HepG2 (cell line): ENCODE results near the gene AFAP1. TPM values are rescaled to one million over a fixed set of nuclear protein-coding genes. Genes with fewer than 3 reads are reported as not detected.

ENCODE experiments used
- ATF3 ChIP-seq: sonication (generic); formaldehyde crosslinking; IDR thresholded peaks from 2 replicates; pipeline ENCODE4 v1.4.0; 2020; ENCODE audit warnings: missing genetic modification reagents
- ETV5 ChIP-seq: IDR thresholded peaks from 2 replicates; pipeline ENCODE4 v1.6.1; 2018; ENCODE audit warnings: missing biosample characterization, missing genetic modification reagents, inconsistent platforms, borderline replicate concordance
- EZH2 ChIP-seq: conservative IDR thresholded peaks from 2 replicates; pipeline ENCODE4 v1.6.1; 2012; ENCODE audit warnings: mild to moderate bottlenecking, low read depth, low read length, moderate library complexity
- GPN1 ChIP-seq: sonication (generic); formaldehyde crosslinking; IDR thresholded peaks from 2 replicates; pipeline ENCODE4 v1.5.1; 2020; ENCODE audit warnings: missing genetic modification reagents, borderline replicate concordance
- IRF2 ChIP-seq: IDR thresholded peaks from 2 replicates; pipeline ENCODE4 v1.6.1; 2018; ENCODE audit warnings: missing genetic modification reagents, missing compliant biosample characterization
- LCORL ChIP-seq, 2 experiments: fragments of 450-650 bp in 1 of 2; sonication (generic) in 1 of 2; formaldehyde crosslinking in 1 of 2; IDR thresholded peaks; 2 replicates each; pipeline versions ENCODE4 v1.5.0 to v1.6.1; 2017 to 2020; ENCODE audit warnings: antibody characterized with exemption in 1 of 2, missing genetic modification reagents in 1 of 2
- NFIB ChIP-seq: sonication (generic); formaldehyde crosslinking; IDR thresholded peaks from 2 replicates; pipeline ENCODE4 v1.9.0; 2021; ENCODE audit warnings: missing genetic modification reagents, mild to moderate bottlenecking, borderline replicate concordance
- NFKBIZ ChIP-seq: IDR thresholded peaks from 2 replicates; pipeline ENCODE4 v1.6.1; 2018; ENCODE audit warnings: missing genetic modification reagents, missing compliant biosample characterization
- NFRKB ChIP-seq: fragments of 450-650 bp; IDR thresholded peaks from 2 replicates; pipeline ENCODE4 v1.6.1; 2017
- PAX8 ChIP-seq: sonication (generic); formaldehyde crosslinking; IDR thresholded peaks from 2 replicates; pipeline ENCODE4 v1.8.0; 2022; ENCODE audit warnings: mild to moderate bottlenecking, missing genetic modification reagents, borderline replicate concordance
- RAD51 ChIP-seq: fragments of 450-650 bp; IDR thresholded peaks from 2 replicates; pipeline ENCODE4 v1.6.1; 2016; ENCODE audit warnings: borderline replicate concordance
- SMYD3 ChIP-seq: sonication (generic); formaldehyde crosslinking; IDR thresholded peaks from 2 replicates; pipeline ENCODE4 v1.8.1; 2023; ENCODE audit warnings: mild to moderate bottlenecking, missing genetic modification reagents
- THYN1 ChIP-seq: sonication (generic); formaldehyde crosslinking; IDR thresholded peaks from 2 replicates; pipeline ENCODE4 v1.8.1; 2023; ENCODE audit warnings: low read depth, mild to moderate bottlenecking, moderate library complexity, missing genetic modification reagents, borderline replicate concordance
- ZMYM2 ChIP-seq: sonication (generic); formaldehyde crosslinking; IDR thresholded peaks from 2 replicates; pipeline ENCODE4 v1.8.0; 2022; ENCODE audit warnings: mild to moderate bottlenecking, missing genetic modification reagents
- ZNF225 ChIP-seq: sonication (generic); formaldehyde crosslinking; IDR thresholded peaks from 2 replicates; pipeline ENCODE4 v1.4.0; 2020; ENCODE audit warnings: mild to moderate bottlenecking, missing genetic modification reagents
- ZNF343 ChIP-seq: sonication (generic); formaldehyde crosslinking; IDR thresholded peaks from 2 replicates; pipeline ENCODE4 v1.4.0; 2020; ENCODE audit warnings: mild to moderate bottlenecking, missing genetic modification reagents
- ZNF451 ChIP-seq: sonication (generic); formaldehyde crosslinking; IDR thresholded peaks from 2 replicates; pipeline ENCODE4 v1.5.0; 2020; ENCODE audit warnings: mild to moderate bottlenecking, missing genetic modification reagents
- ZNF605 ChIP-seq: sonication (generic); formaldehyde crosslinking; IDR thresholded peaks from 2 replicates; pipeline ENCODE4 v1.8.0; 2022; ENCODE audit warnings: mild to moderate bottlenecking, missing genetic modification reagents
- ZNF713 ChIP-seq: sonication (generic); formaldehyde crosslinking; IDR thresholded peaks from 2 replicates; pipeline ENCODE4 v1.4.0; 2020; ENCODE audit warnings: mild to moderate bottlenecking, missing genetic modification reagents
- ZNF777 ChIP-seq: sonication (generic); formaldehyde crosslinking; IDR thresholded peaks from 2 replicates; pipeline ENCODE4 v1.4.0; 2020; ENCODE audit warnings: missing genetic modification reagents
- polyA plus RNA-seq, 8 experiments: library from polyadenylated mRNA; depleted of rRNA in 3 of 8; stranded (reverse) in 7 of 8; unstranded in 1 of 8; fragments of >200 nt; fragmentation: Illumina TruSeq in 4 of 8; extraction: Trizol in 4 of 8; gene quantifications; 2 replicates each; pipeline versions ENCODE4 v1.2.1 to v1.2.3, GENCODE V29; 2011 to 2016; ENCODE audit warnings: low read depth in 4 of 8, missing spikeins in 1 of 8, mixed read lengths in 1 of 8; ENCODE audit not compliant: insufficient read depth in 1 of 8
- total RNA-seq, 5 experiments: library from RNA; depleted of rRNA; stranded (reverse); fragments of >200 nt; fragmentation: Illumina TruSeq; extraction: Trizol; gene quantifications; 2 replicates each; pipeline ENCODE4 v1.2.3, GENCODE V29; 2016; ENCODE audit warnings: low read depth in 1 of 5
- TF ChIP-seq, protein P1 (sequence below): sonication (generic); formaldehyde crosslinking; conservative IDR thresholded peaks from 2 replicates; pipeline ENCODE4 v1.4.0; 2020; ENCODE audit warnings: missing genetic modification reagents
- TF ChIP-seq, protein P2 (sequence below): sonication (generic); formaldehyde crosslinking; IDR thresholded peaks from 2 replicates; pipeline ENCODE4 v1.8.1; 2023; ENCODE audit warnings: missing genetic modification reagents, inconsistent platforms, borderline replicate concordance
- TF ChIP-seq, protein P3 (sequence below): sonication (generic); formaldehyde crosslinking; IDR thresholded peaks from 2 replicates; pipeline ENCODE4 v1.5.1; 2020; ENCODE audit warnings: missing genetic modification reagents, mild to moderate bottlenecking, borderline replicate concordance
- TF ChIP-seq, protein P4 (sequence below): sonication (generic); formaldehyde crosslinking; IDR thresholded peaks from 2 replicates; pipeline ENCODE4 v1.8.1; 2023; ENCODE audit warnings: mild to moderate bottlenecking, missing genetic modification reagents

AFAP1 gene
- total and polyA plus RNA-seq, 2 of the 13 experiments (the other 11 are each of a cell fraction or from before 2014, with no cell fraction given): 2.5 TPM

GRCh38 chr4:7805533-7806337 lies 133.9 kb downstream of the AFAP1 start (continued):
- TF ChIP-seq, protein P1, sequence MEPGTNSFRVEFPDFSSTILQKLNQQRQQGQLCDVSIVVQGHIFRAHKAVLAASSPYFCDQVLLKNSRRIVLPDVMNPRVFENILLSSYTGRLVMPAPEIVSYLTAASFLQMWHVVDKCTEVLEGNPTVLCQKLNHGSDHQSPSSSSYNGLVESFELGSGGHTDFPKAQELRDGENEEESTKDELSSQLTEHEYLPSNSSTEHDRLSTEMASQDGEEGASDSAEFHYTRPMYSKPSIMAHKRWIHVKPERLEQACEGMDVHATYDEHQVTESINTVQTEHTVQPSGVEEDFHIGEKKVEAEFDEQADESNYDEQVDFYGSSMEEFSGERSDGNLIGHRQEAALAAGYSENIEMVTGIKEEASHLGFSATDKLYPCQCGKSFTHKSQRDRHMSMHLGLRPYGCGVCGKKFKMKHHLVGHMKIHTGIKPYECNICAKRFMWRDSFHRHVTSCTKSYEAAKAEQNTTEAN (CRISPR knock-in tag): no peak
- TF ChIP-seq IRF2 (0 out of 2 replicates have a peak, but pooled peaks have one; percentile 38), ZNF605 (peak; percentile 31; the same call in 1 of the 2 replicates), ETV5 (CRISPR knock-in tag) (peak; percentile 57; the same call in 1 of the 2 replicates), ZMYM2 (CRISPR knock-in tag) (no peak), THYN1 (CRISPR knock-in tag) (no peak), ATF3 (CRISPR knock-in tag) (peak; percentile 44; the same call in 1 of the 2 replicates), ZNF777 (CRISPR knock-in tag) (no peak), LCORL (IDR thresholded peaks at IDR 0.05) (no peak), LCORL (CRISPR knock-in tag; IDR thresholded peaks at IDR 0.05) (0 out of 2 replicates have a peak, but pooled peaks have one; percentile 63), NFIB (CRISPR knock-in tag) (no peak), NFKBIZ (CRISPR knock-in tag) (peak; percentile 20; the same call in 1 of the 2 replicates), PAX8 (no peak), GPN1 (CRISPR knock-in tag) (no peak), ZNF343 (CRISPR knock-in tag) (0 out of 2 replicates have a peak, but pooled peaks have one; percentile 39), NFRKB (no peak), SMYD3 (CRISPR knock-in tag) (no peak), EZH2 (no peak), ZNF713 (CRISPR knock-in tag) (no peak), ZNF225 (CRISPR knock-in tag) (no peak), ZNF451 (no peak), RAD51 (no peak)
- TF ChIP-seq, protein P2, sequence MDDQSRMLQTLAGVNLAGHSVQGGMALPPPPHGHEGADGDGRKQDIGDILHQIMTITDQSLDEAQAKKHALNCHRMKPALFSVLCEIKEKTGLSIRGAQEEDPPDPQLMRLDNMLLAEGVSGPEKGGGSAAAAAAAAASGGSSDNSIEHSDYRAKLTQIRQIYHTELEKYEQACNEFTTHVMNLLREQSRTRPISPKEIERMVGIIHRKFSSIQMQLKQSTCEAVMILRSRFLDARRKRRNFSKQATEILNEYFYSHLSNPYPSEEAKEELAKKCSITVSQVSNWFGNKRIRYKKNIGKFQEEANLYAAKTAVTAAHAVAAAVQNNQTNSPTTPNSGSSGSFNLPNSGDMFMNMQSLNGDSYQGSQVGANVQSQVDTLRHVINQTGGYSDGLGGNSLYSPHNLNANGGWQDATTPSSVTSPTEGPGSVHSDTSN (CRISPR knock-in tag): no peak
- TF ChIP-seq, protein P3, sequence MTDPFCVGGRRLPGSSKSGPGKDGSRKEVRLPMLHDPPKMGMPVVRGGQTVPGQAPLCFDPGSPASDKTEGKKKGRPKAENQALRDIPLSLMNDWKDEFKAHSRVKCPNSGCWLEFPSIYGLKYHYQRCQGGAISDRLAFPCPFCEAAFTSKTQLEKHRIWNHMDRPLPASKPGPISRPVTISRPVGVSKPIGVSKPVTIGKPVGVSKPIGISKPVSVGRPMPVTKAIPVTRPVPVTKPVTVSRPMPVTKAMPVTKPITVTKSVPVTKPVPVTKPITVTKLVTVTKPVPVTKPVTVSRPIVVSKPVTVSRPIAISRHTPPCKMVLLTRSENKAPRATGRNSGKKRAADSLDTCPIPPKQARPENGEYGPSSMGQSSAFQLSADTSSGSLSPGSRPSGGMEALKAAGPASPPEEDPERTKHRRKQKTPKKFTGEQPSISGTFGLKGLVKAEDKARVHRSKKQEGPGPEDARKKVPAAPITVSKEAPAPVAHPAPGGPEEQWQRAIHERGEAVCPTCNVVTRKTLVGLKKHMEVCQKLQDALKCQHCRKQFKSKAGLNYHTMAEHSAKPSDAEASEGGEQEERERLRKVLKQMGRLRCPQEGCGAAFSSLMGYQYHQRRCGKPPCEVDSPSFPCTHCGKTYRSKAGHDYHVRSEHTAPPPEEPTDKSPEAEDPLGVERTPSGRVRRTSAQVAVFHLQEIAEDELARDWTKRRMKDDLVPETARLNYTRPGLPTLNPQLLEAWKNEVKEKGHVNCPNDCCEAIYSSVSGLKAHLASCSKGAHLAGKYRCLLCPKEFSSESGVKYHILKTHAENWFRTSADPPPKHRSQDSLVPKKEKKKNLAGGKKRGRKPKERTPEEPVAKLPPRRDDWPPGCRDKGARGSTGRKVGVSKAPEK (CRISPR knock-in tag): no peak
- TF ChIP-seq, protein P4, sequence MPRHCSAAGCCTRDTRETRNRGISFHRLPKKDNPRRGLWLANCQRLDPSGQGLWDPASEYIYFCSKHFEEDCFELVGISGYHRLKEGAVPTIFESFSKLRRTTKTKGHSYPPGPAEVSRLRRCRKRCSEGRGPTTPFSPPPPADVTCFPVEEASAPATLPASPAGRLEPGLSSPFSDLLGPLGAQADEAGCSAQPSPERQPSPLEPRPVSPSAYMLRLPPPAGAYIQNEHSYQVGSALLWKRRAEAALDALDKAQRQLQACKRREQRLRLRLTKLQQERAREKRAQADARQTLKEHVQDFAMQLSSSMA (CRISPR knock-in tag): no peak
